GM12892 (cell line): ENCODE measurements around the gene UBN1.
A peak's percentile ranks its signal among the peaks of the same experiment; 100 is the strongest.

Source experiments
- POLR2A ChIP-seq: IDR thresholded peaks from 2 replicates; pipeline ENCODE4 v1.6.1; 2011; ENCODE audit warnings: low read depth, low read length, control low read depth
- POLR2AphosphoS5 ChIP-seq: IDR thresholded peaks from 2 replicates; pipeline ENCODE4 v1.6.1; 2011; ENCODE audit warnings: low read depth, low read length, control low read depth

- TF ChIP-seq POLR2A (peak; percentile 84; the same call in 1 of the 2 replicates), POLR2AphosphoS5 (peak; percentile 78; the same call in 1 of the 2 replicates)
Observed at GRCh38 chr16:4846901-4847773, at the start of gene UBN1, which contains the start of gene GLYR1.
